Measurements from ENCODE around the gene IGFBP7. TPM values are rescaled to one million over a fixed set of nuclear protein-coding genes. Genes with fewer than 3 reads are reported as not detected.

Gene IGFBP7
- total and polyA plus RNA-seq, 8 donors: 71.8 to 972 (median 198) TPM

DNA sequence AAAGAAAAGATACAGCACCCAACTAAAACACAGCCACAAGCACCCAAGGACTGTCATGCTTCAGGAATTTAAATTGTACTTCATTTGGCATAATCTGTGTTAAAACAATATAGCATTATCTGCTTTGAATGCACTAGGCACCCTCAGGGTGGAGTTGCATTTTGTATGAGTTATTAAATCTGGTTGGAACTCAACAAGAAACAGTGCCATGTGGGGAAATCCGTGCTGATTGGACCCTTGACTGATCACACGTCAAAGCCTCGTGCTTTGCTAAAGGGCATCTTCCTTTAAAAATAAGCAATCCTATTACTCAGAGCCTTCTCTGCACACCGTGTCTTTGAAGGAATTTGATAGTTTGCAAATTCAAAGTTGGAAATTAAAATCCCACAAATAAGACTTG, 35.4 kb downstream of the IGFBP7 start:
- Histone ChIP-seq H3K27me3 (no peaks in the 10 kb centered on the region), H3K27ac (no peak overlapping the region), H3K9me3 (no peaks in the 10 kb centered on the region), H3K4me3 (no peak overlapping the region), H3K4me1 (peaks cover 0 to 37% (median 13%) of the 10 kb centered on the region in 4 donors), H3K36me3 (no peaks in the 10 kb centered on the region)
- TF ChIP-seq, protein P1, sequence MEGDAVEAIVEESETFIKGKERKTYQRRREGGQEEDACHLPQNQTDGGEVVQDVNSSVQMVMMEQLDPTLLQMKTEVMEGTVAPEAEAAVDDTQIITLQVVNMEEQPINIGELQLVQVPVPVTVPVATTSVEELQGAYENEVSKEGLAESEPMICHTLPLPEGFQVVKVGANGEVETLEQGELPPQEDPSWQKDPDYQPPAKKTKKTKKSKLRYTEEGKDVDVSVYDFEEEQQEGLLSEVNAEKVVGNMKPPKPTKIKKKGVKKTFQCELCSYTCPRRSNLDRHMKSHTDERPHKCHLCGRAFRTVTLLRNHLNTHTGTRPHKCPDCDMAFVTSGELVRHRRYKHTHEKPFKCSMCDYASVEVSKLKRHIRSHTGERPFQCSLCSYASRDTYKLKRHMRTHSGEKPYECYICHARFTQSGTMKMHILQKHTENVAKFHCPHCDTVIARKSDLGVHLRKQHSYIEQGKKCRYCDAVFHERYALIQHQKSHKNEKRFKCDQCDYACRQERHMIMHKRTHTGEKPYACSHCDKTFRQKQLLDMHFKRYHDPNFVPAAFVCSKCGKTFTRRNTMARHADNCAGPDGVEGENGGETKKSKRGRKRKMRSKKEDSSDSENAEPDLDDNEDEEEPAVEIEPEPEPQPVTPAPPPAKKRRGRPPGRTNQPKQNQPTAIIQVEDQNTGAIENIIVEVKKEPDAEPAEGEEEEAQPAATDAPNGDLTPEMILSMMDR (IDR thresholded peaks at IDR 0.05): no peak
- TF ChIP-seq POLR2AphosphoS5 (IDR thresholded peaks at IDR 0.05) (no peak), POLR2A (IDR thresholded peaks at IDR 0.05) (no peak), EP300 (IDR thresholded peaks at IDR 0.05) (no peak)
- DNase-seq: no peak
- intact Hi-C loops (cut with DNase I; ENCODE audit: low total_unique reads): no loop called here
- 15 to 28% (median 21%) methylated on average over 4 of the region's 4 CpGs for WGBS, 5 donors

DNA sequence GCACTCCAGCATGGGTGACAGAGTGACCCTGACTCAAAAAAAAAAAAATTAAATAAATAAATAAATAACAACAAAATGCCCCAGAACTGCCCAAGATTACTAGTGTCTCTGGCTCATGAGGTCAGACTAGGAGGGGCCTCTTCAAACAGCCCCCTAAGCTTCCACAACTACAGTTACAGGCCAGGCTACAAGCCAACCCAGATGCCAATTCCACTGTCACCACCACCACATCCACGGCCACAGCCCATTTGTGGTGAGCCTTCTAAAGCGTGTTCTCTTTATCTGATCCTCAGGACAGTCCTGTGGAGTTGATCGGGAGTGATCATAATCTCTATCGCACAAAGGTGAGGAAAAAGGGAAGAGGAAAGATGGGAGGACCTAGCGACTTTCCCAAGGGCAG, 36.6 kb downstream of the IGFBP7 start:
- Histone ChIP-seq H3K4me1 (peaks cover 0 to 25% (median 8%) of the 10 kb centered on the region in 4 donors), H3K4me3 (no peak overlapping the region), H3K9me3 (no peaks in the 10 kb centered on the region), H3K27me3 (no peaks in the 10 kb centered on the region), H3K27ac (no peak overlapping the region), H3K36me3 (no peaks in the 10 kb centered on the region)
- intact Hi-C loops (cut with DNase I; ENCODE audit: low total_unique reads): no loop called here
- WGBS, 5 donors: 72 to 88% (median 75%) methylated on average over 5 of the region's 5 CpGs
- TF ChIP-seq EP300 (IDR thresholded peaks at IDR 0.05) (no peak), POLR2A (IDR thresholded peaks at IDR 0.05) (no peak), POLR2AphosphoS5 (IDR thresholded peaks at IDR 0.05) (no peak)
- TF ChIP-seq, protein P1 (IDR thresholded peaks at IDR 0.05): no peak
- no peak for DNase-seq

DNA sequence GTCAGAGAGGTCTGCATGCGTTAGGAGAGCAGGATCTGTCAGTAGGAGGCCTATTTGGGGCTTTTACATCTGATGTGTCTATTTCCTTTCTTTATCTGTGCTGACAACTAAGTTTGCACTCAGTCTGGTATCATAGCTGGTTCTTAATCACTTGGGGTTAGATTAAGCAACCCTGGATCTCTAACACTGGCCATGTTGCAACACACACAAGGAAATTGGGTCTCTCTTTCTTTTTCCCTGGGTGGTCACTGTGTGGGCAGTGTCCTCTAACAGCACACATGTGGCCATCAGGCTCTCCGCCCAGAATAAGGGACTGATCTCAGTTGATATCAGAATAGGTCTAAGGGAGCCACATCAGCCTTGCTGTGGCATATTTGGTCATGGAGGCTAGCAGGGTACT, 38.9 kb downstream of the IGFBP7 start:
- Histone ChIP-seq H3K4me1 (peaks cover 0 to 23% (median 8%) of the 10 kb centered on the region in 4 donors), H3K27me3 (no peaks in the 10 kb centered on the region), H3K36me3 (no peaks in the 10 kb centered on the region), H3K4me3 (no peak overlapping the region), H3K9me3 (no peaks in the 10 kb centered on the region), H3K27ac (peak overlapping the region in 3 of 5 donors; percentile 38 to 41 (median 38))
- intact Hi-C loops (cut with DNase I; ENCODE audit: low total_unique reads): no loop called here
- 36 to 74% (median 46%) methylated on average over 2 of the region's 2 CpGs for WGBS, 5 donors
- DNase-seq: no peak
- TF ChIP-seq POLR2A (IDR thresholded peaks at IDR 0.05) (no peak), POLR2AphosphoS5 (IDR thresholded peaks at IDR 0.05) (peak in 1 of 3 donors; percentile 66)
- TF ChIP-seq, protein P1 (IDR thresholded peaks at IDR 0.05): no peak

DNA sequence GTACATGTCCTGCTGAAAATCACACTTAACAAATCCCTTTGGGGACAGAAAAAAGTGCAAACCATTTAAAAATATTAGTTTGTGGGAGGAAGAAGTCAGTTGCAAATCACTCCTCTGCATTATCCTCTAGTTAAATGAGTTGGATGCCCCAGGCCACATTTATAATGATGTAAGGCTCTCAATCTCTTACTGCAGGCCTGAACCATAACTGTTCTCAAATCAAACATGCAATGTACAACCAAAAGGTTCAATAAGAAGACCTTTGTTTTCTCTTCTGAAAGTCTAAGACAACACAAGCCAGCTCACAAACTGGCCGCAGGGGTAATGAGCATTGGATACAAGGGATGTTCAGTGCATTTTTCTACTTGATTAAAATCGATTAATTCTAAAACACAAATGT, 39.7 kb downstream of the IGFBP7 start:
- no peaks in the 10 kb centered on the region for H3K9me3 ChIP-seq
- no peak overlapping the region for H3K27ac ChIP-seq
- WGBS, 5 donors: 74 to 96% (median 86%) methylated on average over 2 of the region's 2 CpGs
- no peak for DNase-seq
- H3K27me3 ChIP-seq: no peaks in the 10 kb centered on the region
- intact Hi-C loops (cut with DNase I; ENCODE audit: low total_unique reads): no loop called here
- no peak for TF ChIP-seq POLR2AphosphoS5 (IDR thresholded peaks at IDR 0.05)
- TF ChIP-seq, protein P1 (IDR thresholded peaks at IDR 0.05): no peak
- no peak for TF ChIP-seq EP300 (IDR thresholded peaks at IDR 0.05)
- TF ChIP-seq POLR2A (IDR thresholded peaks at IDR 0.05): no peak
- H3K4me1 ChIP-seq: peaks cover 0 to 32% (median 12%) of the 10 kb centered on the region in 4 donors
- H3K4me3 ChIP-seq: no peak overlapping the region
- H3K36me3 ChIP-seq: no peaks in the 10 kb centered on the region
